ENCODE data around the gene CDC42SE2. TPM values are rescaled to one million over a fixed set of nuclear protein-coding genes. Genes with fewer than 3 reads are reported as not detected.

CDC42SE2 gene
- total and polyA plus RNA-seq, 8 donors, result 28.1 to 37.5 (median 33.4) TPM

DNA sequence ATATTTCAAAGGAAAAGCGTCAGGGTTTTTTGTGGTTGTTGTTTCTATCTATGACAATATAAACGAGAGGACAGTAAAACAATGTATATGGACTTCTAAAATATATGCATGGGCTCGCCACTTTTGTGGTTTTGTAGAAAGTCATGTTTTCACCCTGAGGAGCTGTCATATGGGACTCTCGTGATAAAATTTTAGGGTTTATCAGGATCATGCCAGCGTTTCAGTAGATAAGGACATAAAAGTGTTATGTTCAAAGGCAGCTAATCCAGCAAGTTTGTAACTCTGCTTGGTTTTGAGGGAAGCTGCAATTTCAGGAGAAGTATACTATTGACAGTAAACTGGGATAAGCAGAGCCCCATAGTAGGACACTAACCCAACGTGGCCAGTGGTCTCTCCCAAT is 120.3 kb downstream of the CDC42SE2 start:
- intact Hi-C loops (cut with DNase I), result no loop called here
- H3K27ac ChIP-seq, result no peak overlapping the region

DNA sequence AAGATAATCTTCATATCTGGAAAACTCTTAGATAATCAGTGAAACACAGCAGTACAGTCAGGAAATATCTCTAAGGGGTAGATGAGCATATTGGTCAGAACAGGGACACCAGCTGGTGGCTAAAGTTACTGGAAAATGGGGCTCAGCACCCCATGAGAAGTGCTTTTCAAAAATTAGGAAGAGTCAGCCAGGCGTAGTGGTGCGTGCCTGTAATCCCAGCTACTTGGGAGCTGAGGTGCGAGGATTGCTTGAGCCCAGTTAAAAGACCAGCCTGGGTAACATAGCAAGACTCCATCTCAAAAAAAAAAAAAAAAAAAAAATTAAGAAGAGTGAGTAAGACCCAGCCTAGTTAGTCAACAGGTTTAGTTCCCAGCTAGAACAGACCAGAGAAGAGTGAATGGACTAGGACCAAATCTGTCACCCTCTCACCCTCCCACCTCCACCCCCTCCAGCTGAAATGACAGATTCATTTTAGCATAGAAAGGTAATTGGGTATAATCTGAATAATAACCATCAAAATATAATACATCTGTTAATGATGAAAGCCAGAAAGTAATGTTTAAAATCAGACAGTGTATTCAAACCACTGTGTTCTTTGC is 120.9 kb downstream of the CDC42SE2 start:
- H3K36me3 ChIP-seq, result peaks cover 0 to 40% of the 10 kb centered on the region in 2 donors
- H3K27ac ChIP-seq, result no peak overlapping the region
- DNase-seq (no peak), ATAC-seq (no peak)
- intact Hi-C loops (cut with DNase I), result loop anchor here in 1 of 2 donors (5.0 kb wide), 1 partner anchor 212 kb away; the partner anchor contains the start of gene LYRM7
- TF ChIP-seq, protein P1, sequence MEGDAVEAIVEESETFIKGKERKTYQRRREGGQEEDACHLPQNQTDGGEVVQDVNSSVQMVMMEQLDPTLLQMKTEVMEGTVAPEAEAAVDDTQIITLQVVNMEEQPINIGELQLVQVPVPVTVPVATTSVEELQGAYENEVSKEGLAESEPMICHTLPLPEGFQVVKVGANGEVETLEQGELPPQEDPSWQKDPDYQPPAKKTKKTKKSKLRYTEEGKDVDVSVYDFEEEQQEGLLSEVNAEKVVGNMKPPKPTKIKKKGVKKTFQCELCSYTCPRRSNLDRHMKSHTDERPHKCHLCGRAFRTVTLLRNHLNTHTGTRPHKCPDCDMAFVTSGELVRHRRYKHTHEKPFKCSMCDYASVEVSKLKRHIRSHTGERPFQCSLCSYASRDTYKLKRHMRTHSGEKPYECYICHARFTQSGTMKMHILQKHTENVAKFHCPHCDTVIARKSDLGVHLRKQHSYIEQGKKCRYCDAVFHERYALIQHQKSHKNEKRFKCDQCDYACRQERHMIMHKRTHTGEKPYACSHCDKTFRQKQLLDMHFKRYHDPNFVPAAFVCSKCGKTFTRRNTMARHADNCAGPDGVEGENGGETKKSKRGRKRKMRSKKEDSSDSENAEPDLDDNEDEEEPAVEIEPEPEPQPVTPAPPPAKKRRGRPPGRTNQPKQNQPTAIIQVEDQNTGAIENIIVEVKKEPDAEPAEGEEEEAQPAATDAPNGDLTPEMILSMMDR (IDR thresholded peaks at IDR 0.05), result no peak
- H3K4me3 ChIP-seq, result no peak overlapping the region
- H3K9me3 ChIP-seq, result no peaks in the 10 kb centered on the region
- no peaks in the 10 kb centered on the region for H3K27me3 ChIP-seq
- peaks cover 0 to 48% of the 10 kb centered on the region in 2 donors for H3K4me1 ChIP-seq

More for the DNA sequence above, 120.3 kb downstream of the CDC42SE2 start:
- no peak for ATAC-seq
- Histone ChIP-seq H3K9me3 (no peaks in the 10 kb centered on the region), H3K4me1 (peaks cover 0 to 54% of the 10 kb centered on the region in 2 donors), H3K27me3 (no peaks in the 10 kb centered on the region), H3K36me3 (peaks cover 0 to 37% of the 10 kb centered on the region in 2 donors), H3K4me3 (no peak overlapping the region)
- TF ChIP-seq, protein P1 (IDR thresholded peaks at IDR 0.05), result no peak
- DNase-seq, result no peak

DNA sequence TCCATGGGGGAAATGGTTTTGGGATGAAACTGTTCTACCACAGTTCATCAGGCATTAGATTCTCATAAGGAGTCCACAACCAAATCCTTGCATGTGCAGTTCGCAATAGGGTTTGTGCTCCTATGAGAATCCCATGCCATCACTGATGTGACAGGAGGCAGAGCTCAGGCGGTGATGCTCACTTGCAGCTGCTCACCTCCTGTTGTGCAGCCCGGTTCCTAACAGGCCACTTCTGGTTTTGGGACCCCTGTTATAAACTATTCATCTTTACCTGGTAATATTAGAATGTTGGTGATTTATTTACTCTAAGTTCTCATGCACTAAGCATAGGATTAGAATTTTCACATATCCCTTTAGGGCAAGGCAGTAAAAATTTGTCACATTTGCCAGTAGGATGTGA is 122.3 kb downstream of the CDC42SE2 start:
- Histone ChIP-seq H3K9me3 (no peaks in the 10 kb centered on the region), H3K4me1 (peaks cover 0 to 34% of the 10 kb centered on the region in 2 donors), H3K27ac (peak overlapping the region in 1 of 2 donors; percentile 31), H3K4me3 (no peak overlapping the region), H3K36me3 (peaks cover 0 to 52% of the 10 kb centered on the region in 2 donors), H3K27me3 (no peaks in the 10 kb centered on the region)
- ATAC-seq (no peak), DNase-seq (no peak)
- intact Hi-C loops (cut with DNase I), result loop anchor here in 1 of 2 donors (5.0 kb wide), 1 partner anchor 214 kb away; the partner anchor contains the start of gene LYRM7
- TF ChIP-seq, protein P1 (IDR thresholded peaks at IDR 0.05), result no peak

DNA sequence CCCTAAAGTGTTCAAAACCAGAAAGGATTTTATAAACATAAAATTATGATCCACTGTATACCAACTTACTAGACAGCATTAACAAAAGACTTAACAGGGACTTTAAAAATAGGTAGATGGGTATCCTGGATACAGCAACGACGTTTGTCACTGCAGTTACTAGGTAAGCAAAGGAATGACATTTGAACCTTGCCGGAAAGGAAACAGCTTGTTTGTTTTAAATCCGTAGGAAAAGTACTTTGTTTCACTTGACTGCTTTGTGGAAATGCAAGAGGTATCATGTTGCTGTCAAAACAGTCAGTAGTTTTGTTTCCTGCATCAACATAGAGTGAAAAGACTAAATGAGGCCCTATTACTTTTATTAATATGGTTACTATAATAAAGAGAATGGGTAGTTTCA is 122.9 kb downstream of the CDC42SE2 start:
- no peak overlapping the region for H3K4me3 ChIP-seq
- peak overlapping the region; percentile 1 to 31 for H3K27ac ChIP-seq
- H3K27me3 ChIP-seq, result no peaks in the 10 kb centered on the region
- ATAC-seq (peak; percentile 22), DNase-seq (peak in 1 of 4 donors; percentile 31)
- peaks cover 0 to 59% of the 10 kb centered on the region in 2 donors for H3K36me3 ChIP-seq
- peaks cover 0 to 28% of the 10 kb centered on the region in 2 donors for H3K4me1 ChIP-seq
- TF ChIP-seq, protein P1 (IDR thresholded peaks at IDR 0.05), result no peak
- H3K9me3 ChIP-seq, result no peaks in the 10 kb centered on the region
- intact Hi-C loops (cut with DNase I), result loop anchor here in 1 of 2 donors (5.0 kb wide), 1 partner anchor 214 kb away; the partner anchor contains the start of gene LYRM7

DNA sequence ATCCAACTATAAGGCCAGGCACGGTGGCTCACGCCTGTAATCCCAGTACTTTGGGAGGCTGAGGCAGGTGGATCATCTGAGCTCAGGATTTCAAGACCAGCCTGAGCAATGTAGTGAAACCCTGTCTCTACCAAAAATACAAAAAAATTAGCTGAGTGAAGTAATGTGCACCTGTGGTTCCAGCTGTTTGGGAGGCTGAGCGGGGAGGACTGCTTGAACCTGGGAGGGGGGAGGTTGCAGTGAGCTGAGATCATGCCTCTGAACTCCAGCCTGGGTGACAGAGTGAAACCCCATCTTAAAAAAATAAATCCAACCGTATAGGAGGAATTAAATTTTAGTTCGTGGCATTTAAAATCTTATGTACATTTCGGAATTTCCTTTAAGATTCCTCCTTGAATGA is 123.4 kb downstream of the CDC42SE2 start:
- intact Hi-C loops (cut with DNase I), result loop anchor here in 1 of 2 donors (5.0 kb wide), 1 partner anchor 215 kb away; the partner anchor contains the start of gene LYRM7
- TF ChIP-seq, protein P1 (IDR thresholded peaks at IDR 0.05), result no peak
- no peak overlapping the region for H3K4me3 ChIP-seq
- no peak for DNase-seq
- H3K27ac ChIP-seq, result peak overlapping the region in 1 of 2 donors; percentile 31
- H3K4me1 ChIP-seq, result peaks cover 0 to 23% of the 10 kb centered on the region in 2 donors
- ATAC-seq, result no peak
- H3K9me3 ChIP-seq, result no peaks in the 10 kb centered on the region
- peaks cover 0 to 64% of the 10 kb centered on the region in 2 donors for H3K36me3 ChIP-seq
- no peaks in the 10 kb centered on the region for H3K27me3 ChIP-seq

All from left lung (tissue), 10 donors.